ENCODE results near the gene GLRX3.

The GLRX3 gene

DNA sequence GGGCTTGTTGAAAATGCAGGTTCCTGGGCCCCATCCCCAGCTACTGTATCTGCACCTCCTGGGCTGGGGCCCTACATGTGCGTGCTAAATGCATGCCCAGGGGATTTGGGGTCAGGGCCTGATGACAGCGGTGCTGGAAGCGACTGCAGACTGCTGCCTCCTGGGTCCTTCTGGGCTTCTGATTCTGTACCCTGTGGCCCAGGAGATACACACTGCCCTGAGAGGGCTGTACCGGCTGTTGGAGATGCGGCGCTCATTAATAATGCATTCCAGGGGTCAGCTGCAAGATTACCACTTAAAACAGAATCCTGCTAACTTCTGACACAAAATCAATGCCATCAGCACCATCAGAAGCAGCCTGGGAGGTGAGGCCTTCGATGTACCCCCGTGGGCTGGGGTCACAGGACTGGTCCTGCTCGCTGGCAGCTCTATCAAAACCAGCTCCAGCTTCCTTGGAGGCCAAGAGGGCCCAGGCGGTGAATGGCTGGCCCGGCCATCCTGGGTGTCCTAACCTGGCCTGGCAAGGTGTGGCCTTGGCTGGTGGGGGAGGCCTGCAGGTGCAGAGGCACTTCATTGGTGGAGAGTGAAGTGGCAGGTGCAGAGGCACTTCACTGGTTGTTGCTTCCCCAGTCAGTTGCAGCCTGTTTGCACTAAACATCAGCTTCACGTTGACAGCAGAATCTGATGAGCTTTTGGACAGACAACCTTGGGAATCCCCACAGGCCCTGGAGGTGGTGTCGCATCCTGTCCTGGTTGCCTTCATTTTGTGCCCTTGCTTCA, 79.2 kb downstream of the GLRX3 start:
- H3K4me2 ChIP-seq (ENCODE audit: low read length), result no peak overlapping the region
- no peaks in the 10 kb centered on the region for H3K79me2 ChIP-seq (ENCODE audit: low read length)
- H3K27me3 ChIP-seq (ENCODE audit: low read depth, low read length), result no peaks in the 10 kb centered on the region
- no peaks in the 10 kb centered on the region for H3K36me3 ChIP-seq (replicated peaks; ENCODE audit: low read depth, low read length)
- H3K4me3 ChIP-seq (ENCODE audit: low read length), result no peak overlapping the region
- H3K4me1 ChIP-seq (ENCODE audit: low read length), result no peaks in the 10 kb centered on the region
- H2AFZ ChIP-seq (ENCODE audit: low read depth, low read length), result no peak overlapping the region
- TF ChIP-seq EZH2phosphoT487 (IDR thresholded peaks at IDR 0.05; ENCODE audit: low read depth), result no peak
- TF ChIP-seq, protein P1, sequence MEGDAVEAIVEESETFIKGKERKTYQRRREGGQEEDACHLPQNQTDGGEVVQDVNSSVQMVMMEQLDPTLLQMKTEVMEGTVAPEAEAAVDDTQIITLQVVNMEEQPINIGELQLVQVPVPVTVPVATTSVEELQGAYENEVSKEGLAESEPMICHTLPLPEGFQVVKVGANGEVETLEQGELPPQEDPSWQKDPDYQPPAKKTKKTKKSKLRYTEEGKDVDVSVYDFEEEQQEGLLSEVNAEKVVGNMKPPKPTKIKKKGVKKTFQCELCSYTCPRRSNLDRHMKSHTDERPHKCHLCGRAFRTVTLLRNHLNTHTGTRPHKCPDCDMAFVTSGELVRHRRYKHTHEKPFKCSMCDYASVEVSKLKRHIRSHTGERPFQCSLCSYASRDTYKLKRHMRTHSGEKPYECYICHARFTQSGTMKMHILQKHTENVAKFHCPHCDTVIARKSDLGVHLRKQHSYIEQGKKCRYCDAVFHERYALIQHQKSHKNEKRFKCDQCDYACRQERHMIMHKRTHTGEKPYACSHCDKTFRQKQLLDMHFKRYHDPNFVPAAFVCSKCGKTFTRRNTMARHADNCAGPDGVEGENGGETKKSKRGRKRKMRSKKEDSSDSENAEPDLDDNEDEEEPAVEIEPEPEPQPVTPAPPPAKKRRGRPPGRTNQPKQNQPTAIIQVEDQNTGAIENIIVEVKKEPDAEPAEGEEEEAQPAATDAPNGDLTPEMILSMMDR (IDR thresholded peaks at IDR 0.05; ENCODE audit: low read depth, low read length), result no peak
- H3K27ac ChIP-seq (ENCODE audit: low read length), result no peak overlapping the region
- no peaks in the 10 kb centered on the region for H4K20me1 ChIP-seq (ENCODE audit: insufficient read depth, low read length)
- H3K9ac ChIP-seq (ENCODE audit: low read length), result no peak overlapping the region
- H3K9me3 ChIP-seq (ENCODE audit: insufficient read depth, low read length), result no peaks in the 10 kb centered on the region

DNA sequence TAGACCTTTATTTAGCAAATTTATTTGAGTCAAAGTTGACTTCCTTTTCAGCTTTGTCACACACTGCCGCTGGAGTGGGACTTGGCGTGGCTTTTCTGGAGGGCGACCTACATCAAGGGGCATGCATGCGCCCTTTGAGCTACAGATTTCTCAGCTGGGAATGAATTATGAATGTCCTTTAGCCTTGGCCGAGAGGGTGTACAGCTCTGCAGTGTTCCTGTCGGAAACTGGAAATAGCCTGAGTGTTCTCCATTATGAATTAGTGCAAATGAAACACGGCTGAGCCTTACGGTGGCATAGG, 79.7 kb downstream of the GLRX3 start:
- H3K4me2 ChIP-seq (ENCODE audit: low read length), result no peak overlapping the region
- TF ChIP-seq, protein P1 (IDR thresholded peaks at IDR 0.05; ENCODE audit: low read depth, low read length), result no peak
- TF ChIP-seq EZH2phosphoT487 (IDR thresholded peaks at IDR 0.05; ENCODE audit: low read depth), result no peak
- no peaks in the 10 kb centered on the region for H3K9me3 ChIP-seq (ENCODE audit: insufficient read depth, low read length)
- H3K9ac ChIP-seq (ENCODE audit: low read length), result no peak overlapping the region
- H3K4me3 ChIP-seq (ENCODE audit: low read length), result no peak overlapping the region
- no peaks in the 10 kb centered on the region for H3K79me2 ChIP-seq (ENCODE audit: low read length)
- no peaks in the 10 kb centered on the region for H3K36me3 ChIP-seq (replicated peaks; ENCODE audit: low read depth, low read length)
- H3K27ac ChIP-seq (ENCODE audit: low read length), result no peak overlapping the region
- no peaks in the 10 kb centered on the region for H3K4me1 ChIP-seq (ENCODE audit: low read length)
- H4K20me1 ChIP-seq (ENCODE audit: insufficient read depth, low read length), result no peaks in the 10 kb centered on the region
- no peaks in the 10 kb centered on the region for H3K27me3 ChIP-seq (ENCODE audit: low read depth, low read length)
- H2AFZ ChIP-seq (ENCODE audit: low read depth, low read length), result no peak overlapping the region

DNA sequence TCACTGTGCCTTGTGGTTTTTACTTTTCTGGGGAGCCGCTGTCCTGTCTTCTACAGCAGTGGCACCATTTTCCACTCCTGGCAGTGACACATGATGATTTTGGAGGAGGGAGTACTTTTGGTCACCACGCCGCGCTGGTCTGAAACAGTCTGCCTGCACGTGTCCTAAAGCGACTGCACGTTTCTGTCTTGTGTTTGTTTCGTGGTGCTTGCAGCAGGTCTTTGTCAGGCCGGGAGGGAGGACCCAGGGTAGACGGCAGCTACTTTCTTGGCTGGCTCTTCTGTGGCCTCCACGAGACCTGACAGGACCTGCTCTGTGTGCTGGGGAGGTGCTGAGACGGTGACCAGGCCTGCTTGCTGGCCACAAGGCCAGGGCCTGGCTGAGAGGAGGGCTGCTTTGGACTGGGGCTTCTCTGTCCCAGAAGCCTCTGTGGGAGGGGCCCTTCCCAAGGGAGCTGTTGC, 82.0 kb downstream of the GLRX3 start:
- H3K27me3 ChIP-seq (ENCODE audit: low read depth, low read length), result no peaks in the 10 kb centered on the region
- H3K79me2 ChIP-seq (ENCODE audit: low read length), result no peaks in the 10 kb centered on the region
- H4K20me1 ChIP-seq (ENCODE audit: insufficient read depth, low read length), result no peaks in the 10 kb centered on the region
- H3K4me3 ChIP-seq (ENCODE audit: low read length), result no peak overlapping the region
- no peaks in the 10 kb centered on the region for H3K4me1 ChIP-seq (ENCODE audit: low read length)
- H2AFZ ChIP-seq (ENCODE audit: low read depth, low read length), result no peak overlapping the region
- H3K9me3 ChIP-seq (ENCODE audit: insufficient read depth, low read length), result no peaks in the 10 kb centered on the region
- H3K36me3 ChIP-seq (replicated peaks; ENCODE audit: low read depth, low read length), result no peaks in the 10 kb centered on the region
- H3K27ac ChIP-seq (ENCODE audit: low read length), result no peak overlapping the region
- no peak overlapping the region for H3K9ac ChIP-seq (ENCODE audit: low read length)
- no peak for TF ChIP-seq EZH2phosphoT487 (IDR thresholded peaks at IDR 0.05; ENCODE audit: low read depth)
- TF ChIP-seq, protein P1 (IDR thresholded peaks at IDR 0.05; ENCODE audit: low read depth, low read length), result no peak
- H3K4me2 ChIP-seq (ENCODE audit: low read length), result no peak overlapping the region

DNA sequence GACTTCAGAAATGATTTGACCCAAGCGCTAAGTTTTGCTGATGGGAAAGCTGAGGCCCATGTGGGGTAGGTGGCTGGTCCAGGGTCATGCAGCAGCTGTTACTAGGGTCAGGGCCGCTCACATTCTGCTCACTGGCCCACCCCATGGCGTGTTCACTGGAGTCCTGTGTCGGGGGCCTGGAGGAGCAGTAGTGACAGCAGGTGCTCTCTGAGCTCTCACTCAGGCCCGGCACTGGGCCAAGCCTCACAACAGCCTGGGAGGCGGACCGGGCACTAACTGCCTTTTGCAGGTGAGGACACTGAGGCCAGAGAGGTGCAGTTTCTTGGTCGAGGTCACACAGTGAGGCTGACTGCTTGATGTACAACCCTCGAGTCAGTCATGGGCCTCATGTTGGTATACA, 82.7 kb downstream of the GLRX3 start:
- Histone ChIP-seq H3K9ac (ENCODE audit: low read length) (no peak overlapping the region), H3K9me3 (ENCODE audit: insufficient read depth, low read length) (no peaks in the 10 kb centered on the region), H3K27ac (ENCODE audit: low read length) (no peak overlapping the region), H2AFZ (ENCODE audit: low read depth, low read length) (no peak overlapping the region), H3K4me2 (ENCODE audit: low read length) (no peak overlapping the region), H3K79me2 (ENCODE audit: low read length) (no peaks in the 10 kb centered on the region), H3K27me3 (ENCODE audit: low read depth, low read length) (no peaks in the 10 kb centered on the region), H3K36me3 (replicated peaks; ENCODE audit: low read depth, low read length) (no peaks in the 10 kb centered on the region), H4K20me1 (ENCODE audit: insufficient read depth, low read length) (no peaks in the 10 kb centered on the region), H3K4me3 (ENCODE audit: low read length) (no peak overlapping the region), H3K4me1 (ENCODE audit: low read length) (no peaks in the 10 kb centered on the region)
- TF ChIP-seq EZH2phosphoT487 (IDR thresholded peaks at IDR 0.05; ENCODE audit: low read depth), result no peak
- TF ChIP-seq, protein P1 (IDR thresholded peaks at IDR 0.05; ENCODE audit: low read depth, low read length), result no peak
